ENCODE measurements around the gene SPDYA.

The SPDYA gene

DNA sequence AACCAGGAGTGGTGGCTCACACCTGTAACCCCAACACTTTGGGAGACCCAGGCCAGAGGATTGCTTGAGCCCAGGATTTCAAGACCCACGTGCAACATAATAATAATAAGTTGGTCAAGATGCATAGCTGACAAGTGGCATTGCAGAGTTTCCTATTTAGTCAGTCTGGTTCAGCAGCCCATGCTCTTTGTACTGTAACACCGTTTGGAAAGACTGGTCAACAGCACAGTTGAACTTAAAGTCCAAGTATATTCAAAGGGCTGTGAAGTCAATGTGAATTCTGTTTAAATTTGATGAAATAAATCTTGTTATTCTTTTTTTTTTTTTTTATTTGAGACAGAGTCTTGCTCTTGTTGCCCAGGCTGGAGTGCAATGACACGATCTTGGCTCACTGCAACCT, 61.0 kb downstream of the SPDYA start:
- H3K9me3 ChIP-seq (ENCODE audit: low read depth, low read length) = no peaks in the 10 kb centered on the region
- no peak overlapping the region for H3K4me3 ChIP-seq
- TF ChIP-seq EZH2 (IDR thresholded peaks at IDR 0.05) (no peak), POLR2AphosphoS5 (IDR thresholded peaks at IDR 0.05; ENCODE audit: borderline replicate concordance, low read depth, low read length) (no peak), FOXP2 (optimal IDR thresholded peaks at IDR 0.05; ENCODE audit: control extremely low read depth, extremely low read length, insufficient read depth) (no peak)
- DNase-seq (ENCODE audit: low read depth, low spot score) = no peak
- H3K27ac ChIP-seq = no peak overlapping the region
- no peak overlapping the region for H3K9ac ChIP-seq (ENCODE audit: insufficient read length)
- peaks cover 6% of the 10 kb centered on the region; the same call in 1 of the 2 replicates for H3K36me3 ChIP-seq (ENCODE audit: insufficient read depth, low read length)

DNA sequence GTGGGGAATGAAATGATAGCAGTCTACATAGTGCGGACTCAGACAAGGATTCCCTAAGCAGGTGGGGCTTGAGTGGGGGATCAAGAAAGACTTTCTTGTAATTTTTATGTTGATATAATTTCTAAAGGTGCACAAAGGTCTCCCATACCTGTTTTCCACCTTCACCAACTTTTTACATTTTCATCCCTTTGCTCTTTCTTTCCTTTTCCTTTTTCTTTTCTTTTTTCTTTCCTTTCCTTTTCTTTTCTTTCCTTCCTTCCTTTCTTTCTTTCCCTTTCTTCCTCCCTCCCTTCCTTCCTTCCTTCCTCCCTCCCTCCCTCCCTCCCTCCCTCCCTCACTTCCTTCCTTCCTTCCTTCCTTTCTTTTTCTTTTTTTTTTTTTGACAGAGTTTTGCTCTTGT, 69.6 kb downstream of the SPDYA start:
- Histone ChIP-seq H3K36me3 (ENCODE audit: insufficient read depth, low read length) (no peaks in the 10 kb centered on the region), H3K9me3 (ENCODE audit: low read depth, low read length) (no peaks in the 10 kb centered on the region), H3K27ac (no peak overlapping the region), H3K4me3 (no peak overlapping the region), H3K9ac (ENCODE audit: insufficient read length) (no peak overlapping the region)
- TF ChIP-seq EZH2 (IDR thresholded peaks at IDR 0.05) (no peak), POLR2AphosphoS5 (IDR thresholded peaks at IDR 0.05; ENCODE audit: borderline replicate concordance, low read depth, low read length) (no peak)
- DNase-seq (ENCODE audit: low read depth, low spot score) = no peak

DNA sequence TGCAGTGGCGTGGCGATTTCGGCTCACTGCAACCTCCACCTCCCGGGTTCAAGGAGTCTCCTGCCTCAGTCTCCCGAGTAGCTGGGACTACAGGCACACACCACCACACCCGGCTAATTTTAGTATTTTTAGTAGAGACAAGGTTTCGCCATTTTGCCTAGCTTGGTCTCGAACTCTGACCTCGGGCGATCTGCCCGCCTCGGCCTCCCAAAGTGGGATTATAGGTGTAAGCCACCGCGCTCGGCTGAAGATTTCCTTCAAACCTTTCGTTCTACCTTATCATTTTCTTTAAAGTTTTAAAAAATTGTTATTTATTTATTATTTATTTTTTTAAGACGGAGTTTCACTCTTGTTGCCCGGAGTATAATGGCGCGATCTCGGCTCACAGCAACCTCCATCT, 82.9 kb downstream of the SPDYA start:
- no peak overlapping the region for H3K4me3 ChIP-seq
- TF ChIP-seq EZH2 (IDR thresholded peaks at IDR 0.05) (no peak), FOXP2 (optimal IDR thresholded peaks at IDR 0.05; ENCODE audit: control extremely low read depth, extremely low read length, insufficient read depth) (no peak), POLR2AphosphoS5 (IDR thresholded peaks at IDR 0.05; ENCODE audit: borderline replicate concordance, low read depth, low read length) (no peak)
- H3K9me3 ChIP-seq (ENCODE audit: low read depth, low read length) = no peaks in the 10 kb centered on the region
- H3K27ac ChIP-seq = no peak overlapping the region
- H3K9ac ChIP-seq (ENCODE audit: insufficient read length) = no peak overlapping the region
- no peak for DNase-seq (ENCODE audit: low read depth, low spot score)
- peaks cover 25% of the 10 kb centered on the region for H3K36me3 ChIP-seq (ENCODE audit: insufficient read depth, low read length)

DNA sequence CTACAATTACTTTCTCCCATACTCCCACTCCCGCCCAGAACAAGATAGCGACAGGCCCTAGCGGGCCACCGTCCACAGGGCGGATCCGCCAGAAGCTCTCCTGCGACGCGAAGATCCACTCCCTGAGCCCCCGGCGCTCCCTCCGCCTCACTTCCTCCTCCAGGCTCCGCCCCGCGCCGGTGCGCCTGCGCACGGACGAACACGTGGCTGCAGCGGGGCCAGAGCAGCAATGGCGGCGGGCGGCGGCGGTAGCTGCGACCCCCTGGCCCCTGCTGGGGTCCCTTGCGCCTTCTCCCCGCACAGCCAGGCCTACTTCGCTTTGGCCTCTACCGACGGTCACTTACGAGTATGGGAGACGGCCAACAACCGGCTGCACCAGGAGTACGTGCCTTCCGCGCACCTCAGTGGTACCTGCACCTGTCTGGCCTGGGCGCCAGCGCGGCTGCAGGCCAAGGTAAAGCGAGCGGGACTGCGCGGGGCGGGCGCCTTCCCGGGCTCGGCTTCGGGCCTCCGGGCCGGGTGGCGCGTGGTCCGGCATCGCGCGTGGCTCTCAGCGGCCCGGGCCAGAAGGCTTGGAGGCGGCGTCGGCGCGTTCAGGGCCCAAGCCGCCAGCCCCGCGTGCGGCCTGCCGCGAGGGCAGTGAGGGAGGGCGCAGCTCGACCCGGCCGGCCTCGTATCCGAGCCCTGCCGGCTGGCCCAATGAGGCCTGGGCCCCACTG, 84.0 kb downstream of the SPDYA start, which contains the start of gene WDR43:
WDR43 (plus strand) TSS at position 198 of the 719 bp plus-strand sequence; CDS start at position 230, 32 bp downstream.
- H3K27ac ChIP-seq = peak within 1 kb of the TSS; percentile 82
- TF ChIP-seq POLR2AphosphoS5 (IDR thresholded peaks at IDR 0.05; ENCODE audit: borderline replicate concordance, low read depth, low read length) (peak; percentile 92), FOXP2 (optimal IDR thresholded peaks at IDR 0.05; ENCODE audit: control extremely low read depth, extremely low read length, insufficient read depth) (no peak)
- H3K9ac ChIP-seq (ENCODE audit: insufficient read length) = peak within 1 kb of the TSS; percentile 99
- peak; percentile 88 for DNase-seq (ENCODE audit: low read depth, low spot score)
- peak within 1 kb of the TSS; percentile 99 for H3K4me3 ChIP-seq
- peaks cover 30% of the 10 kb centered on the region for H3K36me3 ChIP-seq (ENCODE audit: insufficient read depth, low read length)
- H3K9me3 ChIP-seq (ENCODE audit: low read depth, low read length) = no peaks in the 10 kb centered on the region

DNA sequence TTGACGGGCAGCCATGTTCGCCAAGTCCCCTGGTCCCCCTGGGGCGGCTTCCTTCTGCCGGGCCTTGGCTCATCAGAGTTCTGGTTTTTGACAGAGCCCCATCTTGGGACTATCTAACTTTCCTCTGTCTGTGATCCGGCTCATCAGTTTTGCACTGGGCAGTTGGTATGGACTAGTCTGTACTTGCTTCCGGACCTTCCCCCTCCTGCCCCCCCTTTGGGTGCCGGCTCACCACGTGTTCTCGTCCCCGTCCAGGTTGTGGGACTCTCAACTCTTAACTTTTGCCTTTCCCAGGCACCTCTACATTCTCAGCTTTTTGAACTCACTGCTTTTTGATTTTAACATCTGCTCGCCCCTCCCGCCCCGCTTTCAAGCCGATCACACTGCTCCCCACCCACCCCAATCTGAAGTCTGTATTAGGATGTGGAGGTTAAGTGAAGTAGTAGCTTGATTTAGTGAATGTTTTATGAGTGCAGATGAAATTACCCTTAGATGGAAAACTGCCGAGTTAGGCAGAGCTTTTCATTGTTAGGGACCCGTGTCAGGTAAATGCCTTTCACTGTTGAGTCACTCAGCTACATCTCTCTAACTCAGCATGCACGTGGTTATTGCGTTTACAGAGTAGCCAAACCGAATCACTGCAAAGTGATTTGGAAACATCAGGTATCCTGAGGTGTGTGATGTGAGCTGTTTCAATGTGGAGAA, 84.7 kb downstream of the SPDYA start:
- Histone ChIP-seq H3K4me3 (peak overlapping the region; percentile 99), H3K27ac (peak overlapping the region; percentile 82), H3K9ac (ENCODE audit: insufficient read length) (peak overlapping the region; percentile 99), H3K36me3 (ENCODE audit: insufficient read depth, low read length) (peaks cover 31% of the 10 kb centered on the region), H3K9me3 (ENCODE audit: low read depth, low read length) (no peaks in the 10 kb centered on the region)
- no peak for TF ChIP-seq FOXP2 (optimal IDR thresholded peaks at IDR 0.05; ENCODE audit: control extremely low read depth, extremely low read length, insufficient read depth)
- TF ChIP-seq EZH2 (IDR thresholded peaks at IDR 0.05) = no peak
- TF ChIP-seq POLR2AphosphoS5 (IDR thresholded peaks at IDR 0.05; ENCODE audit: borderline replicate concordance, low read depth, low read length) = no peak; the same call in 1 of the 2 replicates
- no peak for DNase-seq (ENCODE audit: low read depth, low spot score)

DNA sequence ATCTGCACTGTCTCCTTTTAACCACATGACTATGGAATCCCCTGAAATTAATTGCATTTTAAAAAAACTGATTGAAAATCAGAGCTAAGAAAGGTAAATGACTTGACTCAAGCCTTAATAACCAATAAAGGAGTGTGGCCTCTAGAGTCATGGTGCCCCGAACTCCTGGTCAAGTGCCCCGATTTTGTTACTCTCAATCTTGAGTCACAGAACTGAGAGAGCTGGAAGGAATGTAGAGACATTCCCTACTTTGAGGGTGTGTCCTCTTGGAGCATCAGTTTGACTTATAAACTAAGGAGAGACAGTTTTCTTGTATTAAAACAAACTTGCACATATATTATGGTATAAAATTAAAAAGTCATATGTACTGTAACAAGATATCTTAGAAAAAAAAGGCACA, 86.3 kb downstream of the SPDYA start:
- Histone ChIP-seq H3K36me3 (ENCODE audit: insufficient read depth, low read length) (peaks cover 43% of the 10 kb centered on the region), H3K9me3 (ENCODE audit: low read depth, low read length) (no peaks in the 10 kb centered on the region), H3K9ac (ENCODE audit: insufficient read length) (peak overlapping the region; percentile 99), H3K27ac (no peak overlapping the region), H3K4me3 (peak overlapping the region; percentile 99)
- DNase-seq (ENCODE audit: low read depth, low spot score) = no peak
- TF ChIP-seq FOXP2 (optimal IDR thresholded peaks at IDR 0.05; ENCODE audit: control extremely low read depth, extremely low read length, insufficient read depth) = no peak
- TF ChIP-seq EZH2 (IDR thresholded peaks at IDR 0.05) = no peak
- TF ChIP-seq POLR2AphosphoS5 (IDR thresholded peaks at IDR 0.05; ENCODE audit: borderline replicate concordance, low read depth, low read length) = no peak

DNA sequence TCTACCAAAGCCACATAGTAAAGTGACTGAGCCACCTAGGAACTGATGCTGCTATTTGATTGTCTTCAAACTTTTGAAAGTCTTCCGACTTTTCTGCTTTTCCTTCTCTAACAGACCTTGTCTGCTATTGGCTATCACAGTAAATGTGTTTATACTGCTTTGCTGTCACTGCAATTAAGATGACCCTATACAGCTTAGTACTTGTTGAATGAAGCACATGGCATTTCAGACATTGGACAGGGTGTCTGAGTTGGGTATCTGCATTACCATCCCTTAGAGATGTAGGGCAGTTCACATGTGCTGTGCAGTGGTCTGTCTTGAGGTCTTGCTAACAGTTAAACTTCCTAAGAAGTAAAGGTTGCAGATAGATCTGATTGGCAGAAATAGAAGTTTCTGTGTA, 87.4 kb downstream of the SPDYA start:
- no peaks in the 10 kb centered on the region for H3K9me3 ChIP-seq (ENCODE audit: low read depth, low read length)
- H3K36me3 ChIP-seq (ENCODE audit: insufficient read depth, low read length) = peaks cover 55% of the 10 kb centered on the region
- H3K4me3 ChIP-seq = peak overlapping the region; percentile 7
- H3K27ac ChIP-seq = peak overlapping the region; percentile 4; the same call in 1 of the 2 replicates
- TF ChIP-seq POLR2AphosphoS5 (IDR thresholded peaks at IDR 0.05; ENCODE audit: borderline replicate concordance, low read depth, low read length) (no peak), FOXP2 (optimal IDR thresholded peaks at IDR 0.05; ENCODE audit: control extremely low read depth, extremely low read length, insufficient read depth) (no peak), EZH2 (IDR thresholded peaks at IDR 0.05) (no peak)
- no peak for DNase-seq (ENCODE audit: low read depth, low spot score)
- no peak overlapping the region for H3K9ac ChIP-seq (ENCODE audit: insufficient read length)
